CD8-positive, alpha-beta memory T cell (primary cell): ENCODE results near the gene PRRX2. TPM values are rescaled to one million over a fixed set of nuclear protein-coding genes. Genes with fewer than 3 reads are reported as not detected.
A peak's percentile ranks its signal among the peaks of the same experiment; 100 is the strongest.

Source experiments
- CTCF ChIA-PET: fragments of 350-600 bp; sonication (Branson Sonifier 250); formaldehyde crosslinking; loops from one replicate; lab custom pipeline; 2021; ENCODE audit warnings: antibody characterized with exemption; lab: Charles Lee
- POLR2A ChIA-PET: fragments of 350-600 bp; sonication (Branson Sonifier 250); formaldehyde crosslinking; loops from one replicate; lab custom pipeline; 2021; ENCODE audit warnings: antibody characterized with exemption; lab: Charles Lee
- DNase-seq, 5 donors: peaks; one replicate each; pipeline versions ENCODE4 v3.0.0 to v3.0.0-alpha.2; 2020 to 2022; ENCODE audit warnings: mixed read lengths in 1 of 5
- H3K27ac ChIP-seq: one replicate; pipeline ENCODE4 v1.7.0; 2013; ENCODE audit warnings: low read depth, mild to moderate bottlenecking, low read length, moderate library complexity
- H3K27me3 ChIP-seq: 2 replicates; pipeline ENCODE4 v1.7.0; 2013; ENCODE audit warnings: low read length, mild to moderate bottlenecking; ENCODE audit not compliant: insufficient read depth, poor library complexity, severe bottlenecking
- H3K36me3 ChIP-seq: 2 replicates; pipeline ENCODE4 v1.7.0; 2013; ENCODE audit warnings: mild to moderate bottlenecking, low read length, moderate library complexity; ENCODE audit not compliant: insufficient read depth
- H3K4me1 ChIP-seq: 2 replicates; pipeline ENCODE4 v1.7.0; 2013; ENCODE audit warnings: mild to moderate bottlenecking, low read length, moderate library complexity; ENCODE audit not compliant: insufficient read depth
- H3K4me3 ChIP-seq: 2 replicates; pipeline ENCODE4 v1.7.0; 2013; ENCODE audit warnings: mild to moderate bottlenecking, low read length
- H3K9me3 ChIP-seq: 2 replicates; pipeline ENCODE4 v1.7.0; 2013; ENCODE audit warnings: mild to moderate bottlenecking, low read length
- H3K27ac Mint-ChIP-seq, 8 donors: one replicate each; pipeline ENCODE4 v1.8.0; 2020 to 2021; ENCODE audit warnings: mixed read lengths in 8 of 8, mild to moderate bottlenecking in 6 of 8, inconsistent platforms in 3 of 8, moderate library complexity in 3 of 8
- H3K27me3 Mint-ChIP-seq, 2 donors: one replicate each; pipeline ENCODE4 v1.8.0; 2020 to 2021; ENCODE audit warnings: mixed read lengths in 2 of 2, mild to moderate bottlenecking in 1 of 2, moderate library complexity in 1 of 2
- H3K36me3 Mint-ChIP-seq, 3 donors: one replicate each; pipeline ENCODE4 v1.8.0; 2020 to 2021; ENCODE audit warnings: mixed read lengths in 3 of 3, inconsistent platforms in 1 of 3, mild to moderate bottlenecking in 1 of 3
- H3K4me1 Mint-ChIP-seq, 3 donors: one replicate each; pipeline ENCODE4 v1.8.0; 2020 to 2021; ENCODE audit warnings: mixed read lengths in 3 of 3, inconsistent platforms in 1 of 3, mild to moderate bottlenecking in 1 of 3
- H3K4me3 Mint-ChIP-seq, 7 donors: one replicate each; pipeline ENCODE4 v1.8.0; 2020 to 2021; ENCODE audit warnings: mixed read lengths in 7 of 7, mild to moderate bottlenecking in 6 of 7, moderate library complexity in 4 of 7, inconsistent platforms in 2 of 7
- H3K9me3 Mint-ChIP-seq, 5 donors: one replicate each; pipeline ENCODE4 v1.8.0; 2020 to 2022; ENCODE audit warnings: mixed read lengths in 5 of 5, mild to moderate bottlenecking in 3 of 5, moderate library complexity in 2 of 5, inconsistent platforms in 1 of 5
- polyA plus RNA-seq: library from polyadenylated mRNA; unstranded; fragments of 300-500 nt; fragmentation: Illumina TruSeq; gene quantifications from one replicate; pipeline ENCODE4 v1.2.3, GENCODE V29; 2021
- total RNA-seq, 2 experiments: library from RNA; stranded (reverse); gene quantifications; one replicate each; pipeline ENCODE4 v1.2.3, GENCODE V29; 2021

PRRX2 gene
- total and polyA plus RNA-seq, 3 experiments from 2014 or later, result 0.35 to 0.66 TPM; not detected in 1

- Mint-ChIP-seq H3K4me3 (no peak overlapping the region), H3K9me3 (no peaks in the 10 kb centered on the region), H3K36me3 (no peaks in the 10 kb centered on the region), H3K4me1 (peaks cover 2 to 3% (median 3%) of the 10 kb centered on the region in 3 donors), H3K27me3 (peaks cover 8 to 13% of the 10 kb centered on the region in 2 donors), H3K27ac (no peak overlapping the region)
- DNase-seq, result no peak
- Histone ChIP-seq H3K27ac (no peak overlapping the region), H3K36me3 (no peaks in the 10 kb centered on the region), H3K4me3 (no peak overlapping the region), H3K9me3 (no peaks in the 10 kb centered on the region), H3K27me3 (no peaks in the 10 kb centered on the region), H3K4me1 (no peaks in the 10 kb centered on the region)
- ChIA-PET CTCF (interaction anchor here (5.9 kb wide), 1 partner anchor 10 kb away, joined by 42 read pairs; no protein-coding TSS in a partner anchor), POLR2A (no interaction called here)
Observed at GRCh38 chr9:129728744-129729143, 63.3 kb downstream of the PRRX2 start.

- H3K27me3 ChIP-seq, result no peaks in the 10 kb centered on the region
- H3K27ac Mint-ChIP-seq, result no peak overlapping the region
- peaks cover 8% of the 10 kb centered on the region in 2 donors for H3K27me3 Mint-ChIP-seq
- ChIA-PET POLR2A (no interaction called here), CTCF (no interaction called here)
- H3K4me1 Mint-ChIP-seq, result peaks cover 2 to 3% (median 3%) of the 10 kb centered on the region in 3 donors
- H3K9me3 Mint-ChIP-seq, result no peaks in the 10 kb centered on the region
- H3K9me3 ChIP-seq, result no peaks in the 10 kb centered on the region
- no peaks in the 10 kb centered on the region for H3K4me1 ChIP-seq
- H3K36me3 Mint-ChIP-seq, result no peaks in the 10 kb centered on the region
- H3K36me3 ChIP-seq, result no peaks in the 10 kb centered on the region
- no peak overlapping the region for H3K4me3 Mint-ChIP-seq
- H3K4me3 ChIP-seq, result no peak overlapping the region
- DNase-seq, result no peak
- no peak overlapping the region for H3K27ac ChIP-seq
Observed at GRCh38 chr9:129731477-129732085, 66.1 kb downstream of the PRRX2 start.

GRCh38 chr9:129732100-129732499, 66.7 kb downstream of the PRRX2 start:
- Mint-ChIP-seq H3K4me1 (peaks cover 0 to 2% (median 0%) of the 10 kb centered on the region in 3 donors), H3K9me3 (no peaks in the 10 kb centered on the region), H3K27me3 (peaks cover 8% of the 10 kb centered on the region in 2 donors), H3K27ac (no peak overlapping the region), H3K4me3 (no peak overlapping the region), H3K36me3 (no peaks in the 10 kb centered on the region)
- ChIA-PET POLR2A (no interaction called here), CTCF (no interaction called here)
- Histone ChIP-seq H3K36me3 (no peaks in the 10 kb centered on the region), H3K27ac (no peak overlapping the region), H3K4me3 (no peak overlapping the region), H3K9me3 (no peaks in the 10 kb centered on the region), H3K4me1 (peaks cover 3% of the 10 kb centered on the region), H3K27me3 (no peaks in the 10 kb centered on the region)
- DNase-seq, result no peak

GRCh38 chr9:129732946-129733631, 67.6 kb downstream of the PRRX2 start:
- H3K27me3 Mint-ChIP-seq, result peaks cover 4 to 8% of the 10 kb centered on the region in 2 donors
- H3K27ac Mint-ChIP-seq, result no peak overlapping the region
- no peak for DNase-seq
- Histone ChIP-seq H3K4me3 (no peak overlapping the region), H3K9me3 (no peaks in the 10 kb centered on the region), H3K27ac (no peak overlapping the region), H3K36me3 (no peaks in the 10 kb centered on the region), H3K4me1 (peaks cover 8% of the 10 kb centered on the region), H3K27me3 (no peaks in the 10 kb centered on the region)
- CTCF ChIA-PET, result no interaction called here
- H3K9me3 Mint-ChIP-seq, result no peaks in the 10 kb centered on the region
- POLR2A ChIA-PET, result interaction anchor here (0.6 kb wide), 1 partner anchor 29 kb away, joined by 3 read pairs; no protein-coding TSS in a partner anchor
- no peak overlapping the region for H3K4me3 Mint-ChIP-seq
- H3K36me3 Mint-ChIP-seq, result no peaks in the 10 kb centered on the region
- H3K4me1 Mint-ChIP-seq, result peaks cover 3 to 9% (median 5%) of the 10 kb centered on the region in 3 donors

GRCh38 chr9:129733632-129733953, 68.1 kb downstream of the PRRX2 start:
- no peaks in the 10 kb centered on the region for H3K36me3 Mint-ChIP-seq
- H3K4me1 ChIP-seq, result peaks cover 13% of the 10 kb centered on the region
- no peaks in the 10 kb centered on the region for H3K9me3 ChIP-seq
- no peak overlapping the region for H3K4me3 ChIP-seq
- ChIA-PET CTCF (no interaction called here), POLR2A (interaction anchor here (0.6 kb wide), 1 partner anchor 29 kb away, joined by 3 read pairs; no protein-coding TSS in a partner anchor)
- no peaks in the 10 kb centered on the region for H3K27me3 ChIP-seq
- H3K27me3 Mint-ChIP-seq, result peaks cover 4 to 8% of the 10 kb centered on the region in 2 donors
- H3K4me3 Mint-ChIP-seq, result no peak overlapping the region
- H3K9me3 Mint-ChIP-seq, result no peaks in the 10 kb centered on the region
- peaks cover 6 to 13% (median 9%) of the 10 kb centered on the region in 3 donors for H3K4me1 Mint-ChIP-seq
- no peak overlapping the region for H3K27ac ChIP-seq
- no peak overlapping the region for H3K27ac Mint-ChIP-seq
- DNase-seq, result no peak
- no peaks in the 10 kb centered on the region for H3K36me3 ChIP-seq

- Mint-ChIP-seq H3K27me3 (peaks cover 0 to 6% of the 10 kb centered on the region in 2 donors), H3K4me3 (no peak overlapping the region), H3K4me1 (peaks cover 6 to 13% (median 9%) of the 10 kb centered on the region in 3 donors), H3K27ac (no peak overlapping the region), H3K36me3 (no peaks in the 10 kb centered on the region), H3K9me3 (no peaks in the 10 kb centered on the region)
- Histone ChIP-seq H3K4me3 (no peak overlapping the region), H3K27ac (no peak overlapping the region), H3K36me3 (no peaks in the 10 kb centered on the region), H3K4me1 (peaks cover 13% of the 10 kb centered on the region), H3K27me3 (no peaks in the 10 kb centered on the region), H3K9me3 (no peaks in the 10 kb centered on the region)
- no peak for DNase-seq
- CTCF ChIA-PET, result interaction anchor here (1.2 kb wide), 2 partner anchors 11 to 55 kb away, joined by 3 read pairs; no protein-coding TSS in a partner anchor
- POLR2A ChIA-PET, result no interaction called here
Observed at GRCh38 chr9:129735546-129735945, 70.1 kb downstream of the PRRX2 start.

- CTCF ChIA-PET, result interaction anchor here (1.2 to 4.9 kb wide), 3 partner anchors 9 to 48 kb away, joined by 3 to 59 read pairs (median 42); no protein-coding TSS in a partner anchor
- DNase-seq, result no peak
- Mint-ChIP-seq H3K4me3 (peak overlapping the region in 1 of 7 donors; percentile 27), H3K36me3 (no peaks in the 10 kb centered on the region), H3K9me3 (no peaks in the 10 kb centered on the region), H3K27ac (no peak overlapping the region), H3K27me3 (peaks cover 0 to 7% of the 10 kb centered on the region in 2 donors), H3K4me1 (peaks cover 6 to 13% (median 9%) of the 10 kb centered on the region in 3 donors)
- POLR2A ChIA-PET, result no interaction called here
- H3K27ac ChIP-seq, result no peak overlapping the region
- no peaks in the 10 kb centered on the region for H3K9me3 ChIP-seq
- no peaks in the 10 kb centered on the region for H3K36me3 ChIP-seq
- H3K27me3 ChIP-seq, result no peaks in the 10 kb centered on the region
- H3K4me1 ChIP-seq, result peaks cover 13% of the 10 kb centered on the region
- H3K4me3 ChIP-seq, result no peak overlapping the region
Observed at GRCh38 chr9:129736334-129736733, 70.9 kb downstream of the PRRX2 start.
